Chondrocyte (in vitro differentiated cells): Measurements from ENCODE around the gene LAMB1. TPM values are rescaled to one million over a fixed set of nuclear protein-coding genes. Genes with fewer than 3 reads are reported as not detected.

Experiments
- DNase-seq: peaks from one replicate; pipeline ENCODE4 v3.0.0; 2021; ENCODE audit warnings: mixed read lengths, low spot score
- H3K27ac Mint-ChIP-seq: one replicate; pipeline ENCODE4 v1.8.0; 2021; ENCODE audit warnings: mild to moderate bottlenecking, moderate library complexity, mixed read lengths; ENCODE audit not compliant: unreplicated experiment
- H3K27me3 Mint-ChIP-seq: 2 replicates; pipeline ENCODE4 v1.8.0; 2021; ENCODE audit warnings: low read depth, mixed read lengths
- H3K36me3 Mint-ChIP-seq: 2 replicates; pipeline ENCODE4 v1.8.0; 2021; ENCODE audit warnings: low read depth, mixed read lengths
- H3K4me1 Mint-ChIP-seq: 2 replicates; pipeline ENCODE4 v1.8.0; 2021; ENCODE audit warnings: low read depth, mild to moderate bottlenecking, mixed read lengths
- H3K4me3 Mint-ChIP-seq: one replicate; pipeline ENCODE4 v1.8.0; 2021; ENCODE audit warnings: mild to moderate bottlenecking, moderate library complexity, mixed read lengths; ENCODE audit not compliant: unreplicated experiment
- H3K9me3 Mint-ChIP-seq: 2 replicates; pipeline ENCODE4 v1.8.0; 2021; ENCODE audit warnings: low read depth, mixed read lengths
- CTCF ChIP-seq: fragments of 200-600 bp; sonication (generic); IDR thresholded peaks from 2 replicates; pipeline ENCODE4 v1.5.0; 2021; ENCODE audit warnings: antibody characterized with exemption, mild to moderate bottlenecking, moderate library complexity
- total RNA-seq: library from RNA; stranded (reverse); gene quantifications from 3 replicates; pipeline ENCODE4 v1.2.1, GENCODE V29; 2021

The LAMB1 gene
- total RNA-seq, 1 donor from 2014 or later, result 466 TPM

- no peaks in the 10 kb centered on the region for H3K27me3 Mint-ChIP-seq
- no peak for DNase-seq
- H3K36me3 Mint-ChIP-seq, result peaks cover 58% of the 10 kb centered on the region
- H3K27ac Mint-ChIP-seq, result peak overlapping the region; percentile 76
- no peak for TF ChIP-seq CTCF
- H3K4me1 Mint-ChIP-seq, result peaks cover 55% of the 10 kb centered on the region
- H3K4me3 Mint-ChIP-seq, result no peak overlapping the region
- no peaks in the 10 kb centered on the region for H3K9me3 Mint-ChIP-seq
These were observed 49.6 kb downstream of the LAMB1 start for GRCh38 chr7:107953265-107953923.

GRCh38 chr7:107951896-107952295 is 51.1 kb downstream of the LAMB1 start:
- Mint-ChIP-seq H3K4me3 (no peak overlapping the region), H3K36me3 (peaks cover 59% of the 10 kb centered on the region), H3K27me3 (no peaks in the 10 kb centered on the region), H3K9me3 (no peaks in the 10 kb centered on the region), H3K27ac (peak overlapping the region; percentile 74), H3K4me1 (peaks cover 64% of the 10 kb centered on the region)
- TF ChIP-seq CTCF, result no peak
- no peak for DNase-seq

DNA sequence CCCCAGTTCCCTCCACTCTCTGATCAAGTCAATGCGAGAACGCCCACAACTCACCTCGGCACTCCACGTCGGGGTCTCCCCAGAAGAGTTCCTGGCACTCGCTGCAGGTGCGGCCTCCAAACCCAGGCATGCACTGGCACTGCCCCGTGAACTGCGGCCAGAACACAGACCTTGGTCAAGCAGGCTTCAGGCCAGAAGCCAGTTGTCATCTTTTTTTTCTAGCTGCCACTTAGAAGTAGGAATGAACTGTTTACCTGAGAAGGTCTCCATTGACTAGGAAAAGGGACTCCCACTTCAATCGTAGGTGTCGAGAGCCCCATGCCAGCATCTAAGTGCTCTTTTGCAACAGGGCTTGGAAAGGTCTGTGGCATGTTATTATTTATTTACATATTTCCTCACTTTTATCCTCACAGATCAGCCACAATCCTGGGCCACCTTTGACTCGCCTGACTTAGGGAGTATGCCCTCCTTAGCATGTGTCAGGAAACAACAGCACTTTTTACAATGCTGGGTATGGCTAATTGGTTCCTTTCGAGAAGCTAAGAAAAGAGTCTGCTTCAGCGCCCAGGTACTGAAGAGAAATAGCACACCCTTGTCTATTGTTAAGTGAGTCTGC is 51.7 kb downstream of the LAMB1 start:
- Mint-ChIP-seq H3K27me3 (no peaks in the 10 kb centered on the region), H3K4me3 (no peak overlapping the region), H3K27ac (peak overlapping the region; percentile 36), H3K9me3 (no peaks in the 10 kb centered on the region), H3K36me3 (peaks cover 54% of the 10 kb centered on the region), H3K4me1 (peaks cover 70% of the 10 kb centered on the region)
- no peak for DNase-seq
- no peak for TF ChIP-seq CTCF

DNA sequence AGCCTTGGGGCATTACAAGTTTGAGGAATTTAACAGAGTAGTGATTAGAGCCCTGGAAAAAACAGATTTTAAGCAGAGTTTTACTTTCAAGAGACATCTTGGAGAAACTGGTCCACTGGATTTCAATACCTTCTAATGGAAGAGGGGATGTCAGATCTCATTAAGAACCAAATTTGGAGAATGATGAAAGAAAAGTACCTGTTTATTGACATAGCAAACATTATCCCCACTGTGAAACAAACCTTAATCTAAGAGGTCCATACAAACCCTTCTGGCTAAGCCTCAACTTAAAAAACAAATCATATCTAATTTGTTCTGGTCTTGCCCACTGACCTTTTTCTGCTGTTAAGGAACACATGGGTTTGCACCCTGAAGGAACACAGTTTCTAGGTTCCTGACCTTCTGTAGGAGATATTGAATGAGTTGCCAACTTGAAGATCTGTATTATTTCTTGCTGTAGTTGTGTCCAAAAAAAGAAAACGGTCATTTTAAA is 53.5 kb downstream of the LAMB1 start:
- H3K4me3 Mint-ChIP-seq, result no peak overlapping the region
- peak overlapping the region; percentile 62 for H3K27ac Mint-ChIP-seq
- H3K4me1 Mint-ChIP-seq, result peaks cover 87% of the 10 kb centered on the region
- no peak for DNase-seq
- TF ChIP-seq CTCF, result no peak
- H3K9me3 Mint-ChIP-seq, result no peaks in the 10 kb centered on the region
- no peaks in the 10 kb centered on the region for H3K27me3 Mint-ChIP-seq
- peaks cover 57% of the 10 kb centered on the region for H3K36me3 Mint-ChIP-seq

- H3K36me3 Mint-ChIP-seq, result peaks cover 63% of the 10 kb centered on the region
- no peaks in the 10 kb centered on the region for H3K9me3 Mint-ChIP-seq
- DNase-seq, result no peak
- H3K4me3 Mint-ChIP-seq, result no peak overlapping the region
- peaks cover 92% of the 10 kb centered on the region for H3K4me1 Mint-ChIP-seq
- TF ChIP-seq CTCF, result no peak
- peak overlapping the region; percentile 62 for H3K27ac Mint-ChIP-seq
- H3K27me3 Mint-ChIP-seq, result no peaks in the 10 kb centered on the region
These were observed 54.1 kb downstream of the LAMB1 start for GRCh38 chr7:107948645-107949442.
